ENCODE results near the gene NGRN. TPM values are rescaled to one million over a fixed set of nuclear protein-coding genes. Genes with fewer than 3 reads are reported as not detected.

NGRN gene, protein sequence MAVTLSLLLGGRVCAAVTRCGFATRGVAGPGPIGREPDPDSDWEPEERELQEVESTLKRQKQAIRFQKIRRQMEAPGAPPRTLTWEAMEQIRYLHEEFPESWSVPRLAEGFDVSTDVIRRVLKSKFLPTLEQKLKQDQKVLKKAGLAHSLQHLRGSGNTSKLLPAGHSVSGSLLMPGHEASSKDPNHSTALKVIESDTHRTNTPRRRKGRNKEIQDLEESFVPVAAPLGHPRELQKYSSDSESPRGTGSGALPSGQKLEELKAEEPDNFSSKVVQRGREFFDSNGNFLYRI
- total RNA-seq (2021) (125 and 135 TPM in 2 replicates), Bru-seq, nascent RNA (percentile 86 among the genes with signal in this experiment), BruChase-seq, experiment 1, labeled RNA remaining after a 2-hour chase (percentile 89 among the genes with signal in this experiment), BruChase-seq, experiment 2, labeled RNA remaining after a 6-hour chase (percentile 97 among the genes with signal in this experiment)
- long read RNA-seq, full-length matches to known transcripts: 621 of 627 reads
- long read RNA-seq, partial matches to known transcripts: 3 of 627 reads
- long read RNA-seq, other reads (novel, unspliced or antisense): 3 of 627 reads

- Histone ChIP-seq H3K27ac (ENCODE audit: low read depth, low read length, poor library complexity, severe bottlenecking) (peak within 1 kb of the TSS; percentile 91), H3K27me3 (replicated peaks; ENCODE audit: insufficient read depth, low read depth, low read length, poor library complexity) (no peaks in the 10 kb centered on the region), H3K4me1 (ENCODE audit: insufficient read depth, low read length, poor library complexity, severe bottlenecking) (peaks cover 17% of the 10 kb centered on the region), H3K4me3 (ENCODE audit: low read depth, low read length, poor library complexity, severe bottlenecking) (peak within 1 kb of the TSS; percentile 59), H3K9me3 (ENCODE audit: low read depth, low read length, poor library complexity, severe bottlenecking) (no peaks in the 10 kb centered on the region), H3K36me3 (ENCODE audit: insufficient read depth, low read length, poor library complexity, severe bottlenecking) (peaks cover 20% of the 10 kb centered on the region)
- ChIA-PET POLR2A (ENCODE audit: low non-redundant PET) (no interaction called here), CTCF (no interaction called here)
- DNase-seq (ENCODE audit: low spot score): peak; percentile 95
- no peak for TF ChIP-seq EZH2 (IDR thresholded peaks at IDR 0.05; ENCODE audit: borderline replicate concordance, low read depth, low read length, poor library complexity, severe bottlenecking)
- TF ChIP-seq, protein P1, sequence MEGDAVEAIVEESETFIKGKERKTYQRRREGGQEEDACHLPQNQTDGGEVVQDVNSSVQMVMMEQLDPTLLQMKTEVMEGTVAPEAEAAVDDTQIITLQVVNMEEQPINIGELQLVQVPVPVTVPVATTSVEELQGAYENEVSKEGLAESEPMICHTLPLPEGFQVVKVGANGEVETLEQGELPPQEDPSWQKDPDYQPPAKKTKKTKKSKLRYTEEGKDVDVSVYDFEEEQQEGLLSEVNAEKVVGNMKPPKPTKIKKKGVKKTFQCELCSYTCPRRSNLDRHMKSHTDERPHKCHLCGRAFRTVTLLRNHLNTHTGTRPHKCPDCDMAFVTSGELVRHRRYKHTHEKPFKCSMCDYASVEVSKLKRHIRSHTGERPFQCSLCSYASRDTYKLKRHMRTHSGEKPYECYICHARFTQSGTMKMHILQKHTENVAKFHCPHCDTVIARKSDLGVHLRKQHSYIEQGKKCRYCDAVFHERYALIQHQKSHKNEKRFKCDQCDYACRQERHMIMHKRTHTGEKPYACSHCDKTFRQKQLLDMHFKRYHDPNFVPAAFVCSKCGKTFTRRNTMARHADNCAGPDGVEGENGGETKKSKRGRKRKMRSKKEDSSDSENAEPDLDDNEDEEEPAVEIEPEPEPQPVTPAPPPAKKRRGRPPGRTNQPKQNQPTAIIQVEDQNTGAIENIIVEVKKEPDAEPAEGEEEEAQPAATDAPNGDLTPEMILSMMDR (conservative IDR thresholded peaks at IDR 0.05; ENCODE audit: low read depth, low read length): no peak
- TSS peak; percentile 97 for BruUV-seq (replicated peaks)
- intact Hi-C loops (cut with micrococcal nuclease; ENCODE audit: unreplicated experiment): loop anchor here (1.0 kb wide), 1 partner anchor 31 kb away; the partner anchor contains the start of gene GDPGP1
Measured at GRCh38 chr15:90265271-90266060, at the start of gene NGRN. Gene NGRN, plus strand, starts transcription at chr15:90265672. Its CDS starts 41 bp downstream, at chr15:90265713.

GRCh38 chr15:90217671-90218394, 47.6 kb upstream of the NGRN start:
- Histone ChIP-seq H3K4me3 (ENCODE audit: low read depth, low read length, poor library complexity, severe bottlenecking) (no peak overlapping the region), H3K9me3 (ENCODE audit: low read depth, low read length, poor library complexity, severe bottlenecking) (no peaks in the 10 kb centered on the region), H3K36me3 (ENCODE audit: insufficient read depth, low read length, poor library complexity, severe bottlenecking) (no peaks in the 10 kb centered on the region), H3K27me3 (replicated peaks; ENCODE audit: insufficient read depth, low read depth, low read length, poor library complexity) (no peaks in the 10 kb centered on the region), H3K4me1 (ENCODE audit: insufficient read depth, low read length, poor library complexity, severe bottlenecking) (peaks cover 5% of the 10 kb centered on the region), H3K27ac (ENCODE audit: low read depth, low read length, poor library complexity, severe bottlenecking) (no peak overlapping the region)
- TF ChIP-seq, protein P1 (conservative IDR thresholded peaks at IDR 0.05; ENCODE audit: low read depth, low read length): no peak
- TF ChIP-seq EZH2 (IDR thresholded peaks at IDR 0.05; ENCODE audit: borderline replicate concordance, low read depth, low read length, poor library complexity, severe bottlenecking): no peak
- no TSS peak for BruUV-seq (replicated peaks)
- no peak for DNase-seq (ENCODE audit: low spot score)
- POLR2A ChIA-PET (ENCODE audit: low non-redundant PET): no interaction called here
- CTCF ChIA-PET: no interaction called here
- intact Hi-C loops (cut with micrococcal nuclease; ENCODE audit: unreplicated experiment): no loop called here

Measured in A673 (cell line).